HG02798 (cell line): ENCODE data around the gene CLTCL1.

Experiments used
- ATAC-seq: cut with Tn5 transposase; IDR thresholded peaks from one replicate; pipeline ENCODE4 v1.9.1; 2021; ENCODE audit warnings: mild to moderate bottlenecking; ENCODE audit not compliant: unreplicated experiment, poor library complexity

The CLTCL1 gene

GRCh38 chr22:19178657-19179496, 112.6 kb downstream of the CLTCL1 start, which contains the start of gene SLC25A1:
Gene SLC25A1 (minus strand): TSS chr22:19178736. CDS start chr22:19178673, 63 bp downstream.
- ATAC-seq, result peak; percentile 78

GRCh38 chr22:19178065-19178656, 113.4 kb downstream of the CLTCL1 start:
- peak; percentile 45 for ATAC-seq

DNA sequence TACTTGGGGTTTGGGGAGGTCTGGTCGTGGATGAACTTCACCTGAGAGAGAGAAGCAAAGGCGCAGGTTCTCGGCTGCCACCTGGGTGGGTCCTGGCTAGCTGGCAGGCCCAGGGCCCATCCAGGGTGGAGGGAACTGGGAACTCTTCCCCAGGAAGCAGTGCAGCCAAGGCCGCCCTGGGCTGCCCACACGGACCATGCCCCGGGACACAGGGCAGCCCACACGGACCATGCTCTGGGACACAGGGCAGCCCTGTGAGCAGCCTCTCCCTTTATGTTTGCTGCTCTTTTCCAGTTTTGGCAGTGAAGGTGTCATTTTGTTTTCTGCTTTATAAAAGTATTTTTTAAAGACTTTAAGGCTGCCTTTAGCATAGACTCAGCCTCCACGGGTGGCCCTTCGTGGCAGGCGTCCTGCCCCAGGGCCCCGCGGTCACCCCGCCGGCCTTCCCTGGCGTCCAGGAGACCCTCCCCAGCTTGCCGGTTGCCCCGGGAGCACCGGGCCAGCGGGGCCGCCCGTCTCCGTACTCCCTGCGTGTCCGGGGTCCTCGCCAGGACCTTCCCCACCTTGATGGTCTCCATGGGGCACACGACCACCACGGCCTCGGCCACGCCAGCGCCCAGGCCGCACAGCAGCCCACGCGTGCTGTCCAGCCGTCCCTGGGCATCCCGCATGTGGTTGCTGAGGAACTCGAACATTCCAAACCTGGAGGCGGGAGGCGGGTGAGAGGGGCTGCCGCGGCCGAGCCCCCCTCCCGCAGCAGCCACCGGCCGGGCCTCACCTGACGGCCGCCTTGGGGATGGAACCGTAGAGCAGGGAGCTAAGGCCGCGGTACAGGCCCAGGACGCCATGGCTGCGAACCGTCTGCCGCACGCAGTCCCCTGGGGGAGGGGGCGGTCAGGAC, 114.1 kb downstream of the CLTCL1 start:
- ATAC-seq, result no peak

DNA sequence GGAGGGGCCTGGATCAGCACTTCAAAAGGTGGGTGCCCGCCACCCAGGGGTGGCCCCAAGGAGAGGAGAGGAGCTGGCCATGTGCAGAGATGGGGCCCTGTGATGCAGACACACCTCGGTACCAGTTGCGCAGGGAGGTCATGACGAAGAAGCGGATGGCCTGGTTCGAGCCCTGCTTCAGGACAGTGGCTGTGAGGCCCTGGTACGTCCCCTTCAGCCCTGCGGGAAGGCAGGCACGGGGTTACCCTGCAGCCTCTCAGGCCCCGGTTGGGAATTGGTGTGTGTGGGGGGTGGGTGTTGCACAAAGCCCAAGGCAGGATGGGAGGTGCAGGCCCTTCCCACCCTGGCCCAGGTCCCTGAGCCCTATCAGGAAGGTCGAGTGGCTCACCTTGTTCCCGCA, 114.8 kb downstream of the CLTCL1 start:
- no peak for ATAC-seq

DNA sequence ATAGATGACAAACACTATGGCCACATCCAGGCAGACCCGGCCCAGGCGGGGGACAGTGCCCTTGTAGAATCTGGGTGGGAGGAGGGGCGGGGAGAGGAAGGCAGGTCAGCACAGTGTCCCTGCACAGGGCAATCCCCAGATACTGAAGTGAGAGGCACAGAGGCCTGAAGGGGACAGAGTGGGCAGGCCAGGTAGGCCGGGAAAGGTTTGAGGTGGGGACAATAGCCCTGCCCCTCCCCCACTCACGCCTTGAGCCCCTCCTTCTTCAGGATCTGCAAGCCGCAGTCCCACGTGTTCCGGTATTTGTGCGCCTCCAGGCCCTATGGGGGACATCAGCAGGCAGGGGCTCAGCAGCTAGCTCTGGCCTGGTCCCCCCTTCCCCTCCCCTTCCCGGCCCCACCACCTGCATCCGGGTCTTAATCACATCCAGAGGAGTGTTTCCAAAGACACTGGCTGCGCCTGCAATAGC, 115.3 kb downstream of the CLTCL1 start:
- ATAC-seq, result no peak

DNA sequence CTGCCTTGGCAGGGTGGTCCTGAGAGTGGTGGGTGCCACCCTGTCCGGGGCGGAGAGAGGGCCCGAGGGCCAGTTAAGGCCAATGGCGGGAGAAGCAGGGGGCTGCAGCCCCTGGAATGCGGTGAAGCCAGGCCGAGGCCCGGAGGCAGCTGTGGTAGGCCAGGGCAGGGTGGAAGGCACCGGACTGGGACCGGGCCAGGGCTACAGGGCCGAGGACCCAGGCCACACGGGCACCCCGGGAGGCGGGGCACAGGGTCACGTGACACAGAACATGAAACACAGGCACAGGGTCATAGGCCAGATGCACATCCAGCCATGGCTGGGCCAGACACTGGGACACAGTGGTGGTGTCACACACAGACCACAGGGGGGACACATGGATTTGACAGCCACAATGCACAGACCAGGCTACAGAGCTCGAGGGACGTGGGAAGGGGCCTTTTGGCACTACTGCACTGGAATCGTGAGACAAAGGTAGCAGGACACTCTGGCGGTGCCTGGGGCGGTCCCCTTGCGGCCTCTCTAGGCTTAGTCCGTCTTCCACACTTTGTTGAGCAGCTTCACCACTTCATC, 115.8 kb downstream of the CLTCL1 start:
- ATAC-seq, result no peak

- no peak for ATAC-seq
These were observed 116.4 kb downstream of the CLTCL1 start for GRCh38 chr22:19175026-19175601.

GRCh38 chr22:19174106-19175025, 117.2 kb downstream of the CLTCL1 start:
- ATAC-seq, result no peak

GRCh38 chr22:19173047-19174035, 118.2 kb downstream of the CLTCL1 start:
- ATAC-seq, result no peak

DNA sequence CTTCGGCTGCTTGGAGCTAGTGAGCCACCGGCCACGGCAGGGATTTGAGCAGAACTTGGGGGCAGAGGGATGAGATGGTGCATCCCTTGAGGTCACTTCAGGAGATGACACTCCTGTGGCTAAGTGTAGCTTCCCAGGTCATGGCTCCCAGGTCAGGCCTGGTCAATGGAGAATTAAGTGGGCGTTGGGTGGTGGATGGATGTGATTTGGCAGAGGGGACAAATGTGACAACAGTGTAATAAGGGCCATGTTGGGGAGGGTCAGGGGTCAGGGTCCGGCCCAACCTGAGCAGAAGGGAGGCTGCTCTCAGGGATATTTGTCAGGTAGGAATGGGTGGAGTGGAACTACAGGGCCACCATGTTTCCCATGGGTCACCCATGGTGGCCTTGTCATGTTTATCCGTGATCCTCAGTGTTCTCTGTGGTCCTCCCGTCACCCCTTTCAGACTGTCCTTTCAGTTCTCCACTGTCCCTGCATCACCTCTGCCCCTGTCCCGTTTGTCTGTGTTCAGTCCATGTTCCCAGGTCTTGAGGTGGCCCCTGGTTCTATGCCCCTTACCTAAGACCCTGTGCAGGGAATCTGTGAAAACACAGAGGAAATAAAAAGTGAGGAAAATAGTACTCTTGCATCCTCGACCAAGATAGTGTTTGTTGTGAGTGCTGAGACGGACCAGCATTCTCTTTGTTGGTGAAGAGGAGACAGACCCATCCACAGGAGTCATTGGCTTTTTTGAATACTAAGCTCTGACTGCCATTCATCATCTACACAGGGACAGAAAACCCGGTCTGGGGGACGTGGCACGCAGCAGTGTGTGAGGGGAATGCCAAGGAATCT, 119.1 kb downstream of the CLTCL1 start:
- ATAC-seq, result no peak

DNA sequence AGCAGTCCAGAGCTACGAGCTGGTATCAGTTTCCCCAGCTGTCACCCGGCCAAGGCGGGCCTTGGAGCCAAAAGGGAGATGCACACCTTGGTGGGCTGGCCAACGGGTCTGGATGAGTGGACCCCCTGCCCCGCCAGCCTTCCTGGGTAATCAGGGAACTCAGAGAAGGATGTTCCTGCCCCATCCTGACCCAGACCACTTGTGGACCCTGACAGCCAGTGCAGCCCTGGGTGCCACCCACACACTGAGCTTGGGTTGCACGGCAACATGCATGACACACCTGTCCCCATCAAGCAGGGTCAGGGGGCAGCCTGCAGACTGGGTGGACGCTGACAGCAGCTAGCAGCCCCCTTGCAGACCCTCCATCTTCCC, 121.6 kb downstream of the CLTCL1 start:
- ATAC-seq, result no peak

- ATAC-seq, result no peak
These were observed 122.2 kb downstream of the CLTCL1 start for GRCh38 chr22:19169002-19169946.

DNA sequence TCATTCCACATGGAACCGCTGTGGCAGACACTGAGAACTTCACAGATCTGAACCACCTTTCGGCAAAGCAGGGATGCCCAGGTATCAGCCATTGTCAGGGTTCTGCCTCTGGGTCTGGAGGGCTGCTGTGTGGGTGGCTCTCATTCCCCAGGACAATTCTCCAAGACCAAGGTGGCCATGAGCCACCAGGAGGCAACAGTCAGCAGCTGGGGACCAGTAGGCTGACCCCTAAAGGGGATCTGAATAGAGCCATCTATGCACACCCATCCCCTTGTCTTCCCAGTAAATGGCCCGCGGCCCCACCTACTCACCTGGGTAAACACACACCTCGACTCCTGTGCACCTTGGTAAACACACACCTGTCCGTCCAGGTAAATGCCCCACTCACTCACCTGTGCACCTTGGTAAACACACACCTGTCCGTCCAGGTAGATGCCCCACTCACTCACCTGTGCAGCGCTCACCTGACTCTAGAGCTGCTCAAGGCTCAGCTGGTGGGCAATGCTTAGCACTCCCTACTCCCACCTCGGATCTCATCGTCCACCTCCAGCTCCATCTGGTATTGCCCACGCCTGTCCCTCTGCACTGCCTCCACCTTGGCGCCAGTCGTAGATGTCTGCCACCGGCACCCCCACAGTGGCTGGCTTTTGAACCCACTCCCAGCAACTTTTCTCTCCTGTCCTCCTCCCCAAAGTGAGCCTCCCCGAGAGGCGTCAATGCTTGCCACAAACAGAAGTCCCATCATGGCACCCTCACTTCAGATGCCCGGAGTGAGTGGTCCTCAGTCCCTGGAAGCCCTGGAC, 123.2 kb downstream of the CLTCL1 start:
- no peak for ATAC-seq

GRCh38 chr22:19167106-19167869, 124.2 kb downstream of the CLTCL1 start:
- ATAC-seq, result no peak
